Left cardiac atrium (tissue), 4 donors: ENCODE measurements around the gene DOCK4. TPM values are rescaled to one million over a fixed set of nuclear protein-coding genes. Genes with fewer than 3 reads are reported as not detected.
A peak's percentile ranks its signal among the peaks of the same experiment; 100 is the strongest.
"Not testable (repeated sequence)": the region's sequence is repeated elsewhere in the genome, so short reads cannot be mapped to it uniquely, and the experiment has no call there.

ENCODE experiments used
- ATAC-seq, 2 donors: fragments of 200-7000 bp; cut with Tn5 transposase; one replicate each; pipeline ENCODE4 v1.9.1; 2020; ENCODE audit warnings: mild to moderate bottlenecking in 2 of 2, moderate library complexity in 2 of 2
- DNase-seq: peaks from one replicate; pipeline ENCODE4 v3.0.0-alpha.2; 2020
- intact Hi-C, 2 donors: fragments of 100-400 bp; cut with DNase I; formaldehyde crosslinking; loops; one replicate each; pipeline versions ENCODE4 v1.14.1 to v1.15.1; 2022 to 2023
- total RNA-seq, 2 donors: library from RNA; stranded (reverse); fragmentation: NEBNext Ultra II Directional; extraction: Animal tissue kit (Norgen Biotek cat#: 25700); gene quantifications; one replicate each; pipeline ENCODE4 v1.2.1, GENCODE V29; 2021
- donor health status: DM: no; HTN: yes; CAD: no.
- donor health status: DM: no; HTN: yes; CAD: no; lungs with severe emphysema.
- donor health status: DM: yes; HTN: yes; CAD: no.
- donor health status: Dilated cardiomyopathy.

DOCK4 gene
- total RNA-seq, 2 donors from 2014 or later = 17.1 to 19.3 TPM

DNA sequence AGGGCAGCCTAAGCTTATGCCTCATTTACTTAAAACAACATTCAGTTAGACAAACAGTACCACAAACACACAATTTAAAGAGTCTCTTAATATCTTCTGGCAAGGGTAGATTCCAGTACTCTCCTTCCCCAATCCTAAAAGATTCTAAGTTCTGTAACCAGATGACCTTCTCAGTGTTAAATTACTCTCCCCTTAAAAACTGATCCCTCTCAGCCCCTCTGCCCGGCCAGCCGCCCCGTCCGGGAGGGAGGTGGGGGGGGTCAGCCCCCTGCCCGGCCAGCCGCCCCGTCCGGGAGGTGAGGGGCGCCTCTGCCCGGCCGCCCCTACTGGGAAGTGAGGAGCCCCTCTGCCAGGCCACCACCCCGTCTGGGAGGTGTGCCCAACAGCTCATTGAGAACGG lies 78.2 kb downstream of the DOCK4 start:
- intact Hi-C loops, DNase-seq, ATAC-seq: not testable (repeated sequence)

DNA sequence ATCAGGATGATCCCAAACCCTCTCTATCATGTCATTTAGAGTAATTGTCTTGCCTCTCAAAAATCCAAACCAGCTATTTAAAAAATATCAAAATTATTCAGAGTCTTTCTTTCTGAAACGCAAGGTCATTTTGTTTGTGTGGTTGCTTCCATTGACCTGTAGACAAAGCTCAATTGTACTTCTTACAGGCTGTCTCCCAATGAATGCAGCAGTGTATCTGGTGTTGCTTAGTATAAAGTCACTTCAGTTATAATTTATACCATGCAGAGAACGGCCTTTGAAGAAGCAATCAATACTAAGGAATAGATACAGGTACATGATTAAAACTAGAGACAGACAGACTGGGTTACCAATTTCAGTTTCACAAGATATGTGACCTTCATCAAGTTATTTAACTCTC lies 80.9 kb downstream of the DOCK4 start:
- ATAC-seq (no peak), DNase-seq (no peak)
- intact Hi-C loops = no loop called here

DNA sequence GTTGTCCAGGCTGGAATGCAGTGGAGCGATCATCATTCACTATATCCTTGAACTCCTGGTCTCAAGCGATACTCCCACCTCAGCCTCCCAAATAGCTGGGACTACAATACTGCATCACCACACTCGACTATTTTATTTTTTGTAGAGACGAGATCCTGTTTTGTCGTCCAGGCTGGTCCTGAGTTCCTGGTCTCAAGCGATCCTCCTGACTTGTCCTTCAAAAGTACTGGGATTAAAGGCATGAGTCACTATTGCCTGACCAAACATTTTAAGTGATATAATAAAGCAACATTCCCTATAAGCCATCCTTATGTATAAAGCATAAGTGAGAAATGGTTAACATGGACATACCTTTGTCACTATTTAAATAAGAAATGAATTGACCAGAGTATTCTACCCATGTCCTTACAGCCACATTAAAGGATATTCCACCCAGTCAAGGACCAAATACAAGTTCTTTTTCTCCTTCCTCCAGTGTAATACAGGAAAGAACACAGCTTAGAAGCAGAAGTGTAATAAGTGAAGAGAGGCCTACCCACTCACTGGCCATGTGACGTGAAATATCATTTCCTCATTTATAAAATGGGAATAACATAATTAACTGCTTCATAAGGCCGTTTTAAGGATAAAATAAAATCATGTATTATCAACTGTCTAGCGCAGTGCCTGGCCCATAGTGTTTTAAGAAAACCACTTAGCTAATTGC lies 82.0 kb downstream of the DOCK4 start:
- ATAC-seq (peak in 1 of 2 donors; percentile 49), DNase-seq (no peak)
- intact Hi-C loops = no loop called here

DNA sequence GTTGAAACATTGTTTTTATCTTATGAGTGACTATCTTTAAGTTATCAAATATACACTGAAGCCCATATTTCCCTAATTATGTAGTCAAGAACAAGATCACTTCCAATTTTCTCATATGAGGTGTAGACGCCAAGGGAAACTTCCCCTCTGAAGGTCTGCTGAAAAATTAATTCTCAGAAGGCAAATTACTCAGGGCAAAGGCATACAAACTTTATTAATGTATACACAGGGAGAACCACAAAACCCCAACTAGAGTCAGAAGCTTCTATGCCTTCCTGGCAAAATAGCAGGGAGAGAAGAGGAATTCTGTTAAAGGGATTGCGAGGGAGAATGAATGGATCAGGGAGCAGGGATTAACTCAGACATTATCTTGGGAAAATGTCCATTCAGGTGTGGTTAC lies 83.4 kb downstream of the DOCK4 start:
- no peak for ATAC-seq
- intact Hi-C loops = no loop called here
- no peak for DNase-seq

DNA sequence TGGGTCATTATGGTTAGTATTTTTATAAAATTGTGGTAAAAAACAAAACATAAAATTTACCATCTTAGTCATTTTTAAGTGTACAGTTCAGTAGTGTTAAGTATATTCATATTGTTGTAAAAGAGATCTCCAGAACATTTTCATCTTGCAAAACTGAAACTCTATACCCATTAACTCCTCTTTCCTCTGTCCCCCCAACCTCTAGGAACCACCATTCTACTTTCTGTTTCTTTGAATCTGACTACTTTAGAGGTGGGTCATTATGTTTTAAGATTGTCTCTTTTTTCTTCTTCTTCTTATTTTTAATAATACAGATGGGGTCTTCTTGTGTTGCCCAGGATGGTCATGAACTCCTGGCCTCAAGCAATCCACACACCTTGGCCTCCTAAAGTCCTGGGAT lies 84.1 kb downstream of the DOCK4 start:
- no peak for ATAC-seq
- intact Hi-C loops = no loop called here
- no peak for DNase-seq

DNA sequence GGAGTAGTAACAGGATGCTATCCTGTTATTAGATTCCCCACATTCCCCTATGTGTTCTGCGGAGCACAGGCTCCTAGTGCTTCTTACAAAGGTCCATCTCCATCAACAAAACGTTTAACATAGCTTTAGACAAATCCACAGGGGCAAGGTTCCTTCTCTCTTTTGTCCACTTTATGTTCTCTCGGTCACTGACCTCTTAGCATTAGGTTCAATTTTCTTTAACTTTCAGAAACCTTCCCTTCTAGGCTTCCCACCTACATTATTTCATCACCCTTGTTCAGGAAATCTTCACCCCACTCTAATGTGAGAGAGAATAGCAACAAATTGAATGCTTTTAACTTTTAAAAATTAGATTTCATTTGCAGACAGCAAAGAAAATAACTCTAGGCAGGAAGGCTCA lies 84.9 kb downstream of the DOCK4 start:
- intact Hi-C loops = no loop called here
- ATAC-seq = no peak
- DNase-seq = no peak

DNA sequence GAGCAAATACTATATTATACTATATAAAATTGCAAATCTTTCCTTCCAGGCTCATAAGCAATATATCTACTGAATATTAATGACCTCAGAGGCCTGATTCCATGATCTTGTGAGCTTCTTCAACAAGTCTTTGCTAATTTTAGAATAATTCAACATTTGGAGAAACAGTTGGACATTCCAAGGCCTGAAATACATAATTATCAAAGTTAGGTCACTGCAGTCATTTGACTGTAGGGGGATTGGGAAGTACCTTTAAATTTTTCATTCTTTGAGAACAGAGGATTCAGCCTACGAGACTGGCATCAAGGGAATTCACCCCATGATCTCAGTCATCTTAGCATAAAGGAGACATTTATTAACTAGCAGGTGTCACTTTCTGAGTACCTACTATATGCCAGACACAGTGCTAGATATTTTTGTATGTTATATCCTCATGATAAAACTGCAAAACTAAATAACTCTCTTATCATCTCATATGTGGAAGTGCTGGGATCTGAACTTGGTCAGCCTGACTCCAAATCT lies 85.4 kb downstream of the DOCK4 start:
- intact Hi-C loops = no loop called here
- ATAC-seq (no peak), DNase-seq (no peak)

DNA sequence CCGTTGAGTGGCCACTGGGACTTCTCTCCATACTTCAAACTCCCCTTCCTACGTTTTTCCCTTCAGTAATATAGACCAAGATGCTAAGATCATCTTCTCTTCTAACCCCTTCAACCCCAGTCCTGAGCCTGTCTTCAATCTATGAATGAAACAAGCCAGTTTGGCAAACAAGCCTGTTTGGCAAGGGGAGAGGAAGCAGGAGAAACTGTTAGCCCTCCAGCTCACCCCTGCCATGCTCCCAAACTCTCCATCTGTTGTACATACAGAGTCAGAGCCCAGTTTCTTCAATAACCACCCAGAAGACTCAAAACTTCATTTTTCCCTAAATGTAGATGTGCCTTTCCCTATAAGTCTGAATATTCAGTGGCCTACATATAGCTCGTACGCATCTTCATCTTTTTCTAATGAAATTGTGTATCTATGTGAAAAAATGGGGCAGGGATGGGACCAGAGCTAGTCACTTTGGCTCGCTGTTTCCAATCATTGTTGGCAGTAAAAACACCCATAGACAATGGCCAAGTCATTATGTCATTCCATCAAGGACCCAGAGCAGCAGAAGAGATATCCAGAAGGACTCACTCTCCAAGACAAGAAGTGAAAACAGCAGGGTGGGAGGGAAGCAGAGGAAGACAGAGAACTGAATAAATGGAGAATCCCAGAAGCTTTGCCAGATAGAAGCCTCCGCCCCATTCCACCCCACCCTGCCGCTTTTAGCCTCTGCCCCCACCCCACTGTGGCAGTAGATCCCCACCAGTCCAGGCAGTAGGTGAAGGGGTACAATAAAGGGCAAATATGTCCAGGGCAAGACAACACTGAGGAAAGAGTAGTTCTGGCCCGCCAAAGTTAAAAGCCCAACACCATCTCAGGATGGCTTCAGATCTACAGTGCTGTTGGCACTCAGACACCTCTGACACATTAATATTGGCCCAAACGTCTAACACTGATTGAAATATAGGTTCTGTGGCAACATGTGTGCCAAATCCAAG lies 87.3 kb downstream of the DOCK4 start:
- intact Hi-C loops = no loop called here
- peak; percentile 38 to 63 for ATAC-seq
- DNase-seq = no peak

DNA sequence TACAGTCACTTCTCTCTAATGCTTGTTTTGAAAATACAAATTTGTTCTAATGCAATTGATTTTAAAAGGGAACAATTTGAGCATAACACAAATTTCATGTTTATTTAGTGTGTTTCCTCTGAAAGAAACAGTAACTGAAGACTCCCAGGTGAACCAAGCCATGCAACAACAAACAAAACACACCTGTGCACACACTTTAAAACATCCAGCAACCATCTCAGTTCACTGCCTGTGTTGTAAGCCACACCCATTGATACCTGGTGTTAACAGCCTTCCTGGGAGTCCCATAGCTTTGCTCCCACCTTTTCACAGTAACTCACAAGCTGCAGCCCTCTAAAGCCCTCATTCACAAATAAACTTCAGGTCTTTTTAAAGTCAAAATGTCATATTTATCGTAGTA lies 89.3 kb downstream of the DOCK4 start:
- intact Hi-C loops = no loop called here
- ATAC-seq = no peak
- no peak for DNase-seq

DNA sequence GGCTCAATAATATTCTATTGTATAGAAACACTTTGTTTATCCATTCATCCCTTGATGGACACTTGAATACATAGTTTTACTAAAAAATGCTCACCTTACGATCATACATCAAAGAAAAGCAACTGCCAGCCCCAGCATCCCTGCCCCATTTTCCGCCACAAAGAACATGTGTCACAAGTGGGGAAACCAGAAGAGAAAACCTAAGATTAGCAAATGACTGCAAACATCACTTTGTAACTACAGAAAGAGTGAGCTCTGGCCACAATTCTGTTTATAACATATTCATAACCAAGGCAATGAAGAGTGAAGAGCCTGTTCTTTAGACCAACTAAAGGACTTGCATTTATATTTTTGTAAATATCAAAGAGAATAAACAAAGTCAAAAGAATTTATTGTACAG lies 89.8 kb downstream of the DOCK4 start:
- DNase-seq (no peak), ATAC-seq (no peak)
- intact Hi-C loops = no loop called here

DNA sequence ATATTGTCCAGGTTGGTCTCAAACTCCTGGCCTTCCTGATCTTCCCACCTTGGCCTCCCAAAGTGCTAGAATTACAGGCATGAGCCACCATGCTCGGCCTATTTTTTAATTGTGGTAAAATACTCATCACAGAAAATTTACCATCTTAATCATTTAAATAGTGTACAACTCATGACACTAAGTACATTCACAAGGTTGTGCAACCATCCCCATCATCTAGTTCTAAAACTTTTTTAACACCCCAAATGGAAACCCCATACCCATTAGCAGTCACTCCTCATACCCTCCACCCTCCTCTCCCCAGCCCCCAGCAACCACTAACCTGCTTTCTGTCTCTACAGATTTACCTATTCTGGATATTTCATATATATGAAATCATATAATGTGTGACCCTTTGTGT lies 90.3 kb downstream of the DOCK4 start:
- ATAC-seq = no peak
- intact Hi-C loops = no loop called here
- DNase-seq = no peak

DNA sequence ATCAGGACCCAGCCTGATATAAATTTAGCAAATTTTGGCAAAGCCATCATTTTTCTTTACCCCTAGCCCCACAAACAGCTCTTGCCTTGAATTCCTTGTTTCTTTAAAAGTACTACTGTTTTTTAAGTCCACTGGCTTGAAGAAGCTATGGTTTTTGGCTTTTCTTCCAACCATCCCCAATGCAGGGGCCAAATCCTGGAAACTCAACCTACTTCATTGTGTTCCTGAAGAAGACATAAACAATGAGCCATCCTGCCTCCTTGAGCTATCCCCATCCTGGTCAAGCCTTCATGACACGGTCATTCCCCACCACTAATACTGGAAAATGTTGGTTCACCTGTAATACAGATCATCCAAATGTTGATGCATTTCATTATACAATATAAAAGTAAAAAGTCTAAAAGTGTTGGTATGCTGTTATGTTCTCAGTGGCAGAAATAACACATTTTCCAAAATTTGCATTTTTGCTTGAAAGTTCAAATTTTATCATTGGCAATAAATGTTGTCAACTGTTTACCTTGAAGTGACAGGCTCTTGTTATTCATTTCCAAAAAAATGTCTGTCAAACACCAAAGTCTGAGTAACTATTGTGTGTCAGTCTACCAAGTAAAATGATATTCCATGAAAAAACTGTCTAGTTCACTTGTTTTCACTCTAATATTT lies 92.2 kb downstream of the DOCK4 start:
- no peak for DNase-seq
- intact Hi-C loops = no loop called here
- ATAC-seq = no peak

DNA sequence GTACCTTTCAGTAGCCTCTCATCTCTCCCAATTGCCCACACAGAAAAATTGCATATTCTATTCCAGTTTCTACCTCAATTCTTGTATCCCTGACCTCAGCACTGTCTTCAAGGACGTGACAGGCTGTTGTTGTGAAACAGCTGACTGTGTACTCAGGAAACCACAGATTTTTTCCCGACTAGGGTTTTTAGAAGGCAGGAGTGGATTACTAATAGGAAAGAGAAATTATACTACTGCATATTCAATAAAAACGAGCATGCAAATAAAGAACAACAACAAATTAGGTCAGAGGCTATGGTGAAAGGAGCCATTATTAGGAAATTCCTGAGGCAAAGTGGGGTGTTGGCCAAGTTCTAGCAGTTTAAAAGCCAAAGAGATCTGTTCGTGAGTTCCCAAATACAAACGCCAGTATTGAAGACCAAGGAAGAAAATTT lies 93.4 kb downstream of the DOCK4 start:
- DNase-seq (no peak), ATAC-seq (peak; percentile 72 to 81)
- intact Hi-C loops = no loop called here

DNA sequence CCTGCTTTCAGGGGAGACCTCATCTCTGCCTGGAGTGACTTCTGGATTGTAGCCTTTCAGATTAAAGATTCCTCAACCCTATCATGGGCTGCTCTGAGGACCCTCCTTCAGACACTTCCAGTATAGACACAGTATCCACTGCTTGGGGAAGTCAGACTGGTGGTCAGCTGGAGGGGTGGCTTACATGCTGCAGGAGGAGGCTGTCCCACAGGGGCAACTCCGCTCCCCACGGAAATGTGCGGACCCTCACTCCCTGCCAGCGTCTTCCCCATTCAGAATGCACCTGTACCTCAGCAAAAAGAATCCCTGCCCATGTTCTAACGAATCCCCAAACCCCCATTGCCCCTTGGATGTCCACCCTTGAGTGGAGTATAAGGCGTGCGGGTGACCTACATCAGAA lies 95.5 kb downstream of the DOCK4 start:
- ATAC-seq (no peak), DNase-seq (no peak)
- intact Hi-C loops = no loop called here

DNA sequence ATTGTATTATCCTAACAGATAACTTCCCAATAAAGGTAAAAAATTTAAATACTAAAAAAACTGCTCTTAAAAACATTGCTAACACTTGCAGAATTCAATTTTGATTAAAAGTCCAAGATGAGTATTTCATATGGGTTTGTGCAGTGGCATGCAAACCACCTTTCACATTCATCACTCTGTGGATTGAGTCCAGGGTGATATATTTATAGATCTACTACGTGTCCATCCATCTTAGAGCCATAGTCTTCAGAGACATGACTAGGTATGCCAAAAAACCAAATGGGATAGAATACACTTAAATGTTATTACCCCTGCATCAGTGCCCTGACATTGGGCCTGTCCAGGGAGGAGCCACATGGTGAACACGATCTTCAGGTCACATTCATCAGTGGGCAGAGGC lies 96.0 kb downstream of the DOCK4 start:
- ATAC-seq (no peak), DNase-seq (no peak)
- intact Hi-C loops = no loop called here

DNA sequence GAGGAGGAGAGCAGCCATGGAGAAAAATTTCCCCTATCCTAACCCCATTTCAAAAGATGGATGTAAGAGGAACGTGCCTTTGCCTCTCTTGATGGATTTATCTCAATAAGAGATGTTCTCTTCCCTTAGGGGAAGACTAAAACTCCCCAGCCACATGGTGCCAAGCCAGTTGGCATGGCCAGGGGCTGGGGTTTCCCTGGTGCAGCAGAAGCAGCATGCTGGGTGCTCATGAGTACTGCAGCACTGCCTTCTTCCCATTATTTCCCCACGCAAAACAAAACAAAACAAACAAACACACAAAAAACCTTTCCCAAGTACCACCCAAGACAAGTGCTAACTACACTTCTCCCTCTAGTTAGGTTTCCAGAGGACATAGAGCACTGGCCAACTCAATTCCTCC lies 97.2 kb downstream of the DOCK4 start:
- DNase-seq (no peak), ATAC-seq (no peak)
- intact Hi-C loops = no loop called here

DNA sequence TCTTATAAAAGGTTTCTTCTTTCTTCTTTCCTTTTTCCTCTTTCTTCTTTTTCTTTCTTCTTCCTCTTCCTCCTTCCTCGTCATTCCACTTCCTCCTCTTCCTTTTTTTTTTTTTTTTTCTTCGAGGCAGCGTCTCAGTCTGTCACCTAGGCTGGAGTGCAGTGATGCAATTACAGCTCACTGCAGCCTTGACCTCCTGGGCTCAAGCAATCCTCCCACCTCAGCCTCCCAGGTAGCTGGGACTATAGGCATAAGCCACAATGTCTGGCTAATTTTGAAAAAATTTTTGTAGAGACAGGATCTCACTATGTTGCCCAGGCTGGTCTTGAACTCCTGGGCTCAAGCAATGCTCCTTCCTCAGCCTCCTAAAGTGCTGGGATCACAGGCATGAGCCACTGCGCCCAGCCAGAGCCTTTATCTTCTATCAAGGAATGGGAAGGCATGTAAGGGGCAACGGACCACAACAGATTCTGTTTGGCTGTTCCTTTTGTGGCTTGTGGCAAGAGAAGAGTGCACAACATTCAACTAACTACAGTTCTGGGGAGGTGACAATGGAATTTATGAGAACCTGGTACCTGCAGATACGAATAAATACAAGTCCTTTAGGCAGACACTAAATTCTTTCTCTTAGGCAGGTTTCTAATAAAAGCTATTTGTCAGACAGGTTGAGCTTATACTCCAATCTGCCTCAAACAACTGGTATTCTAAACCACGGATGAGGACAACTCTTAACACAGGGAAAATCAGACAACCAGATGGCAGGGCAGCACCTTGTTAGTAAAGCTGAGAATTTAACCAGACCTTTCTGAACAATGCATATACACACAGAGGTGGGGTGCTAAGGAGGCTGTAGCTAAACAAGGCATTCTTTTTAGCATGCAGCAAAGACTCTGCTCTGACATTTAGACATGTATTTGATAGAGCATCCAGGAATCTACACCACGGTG lies 100.3 kb downstream of the DOCK4 start:
- DNase-seq = no peak
- intact Hi-C loops = no loop called here
- no peak for ATAC-seq

DNA sequence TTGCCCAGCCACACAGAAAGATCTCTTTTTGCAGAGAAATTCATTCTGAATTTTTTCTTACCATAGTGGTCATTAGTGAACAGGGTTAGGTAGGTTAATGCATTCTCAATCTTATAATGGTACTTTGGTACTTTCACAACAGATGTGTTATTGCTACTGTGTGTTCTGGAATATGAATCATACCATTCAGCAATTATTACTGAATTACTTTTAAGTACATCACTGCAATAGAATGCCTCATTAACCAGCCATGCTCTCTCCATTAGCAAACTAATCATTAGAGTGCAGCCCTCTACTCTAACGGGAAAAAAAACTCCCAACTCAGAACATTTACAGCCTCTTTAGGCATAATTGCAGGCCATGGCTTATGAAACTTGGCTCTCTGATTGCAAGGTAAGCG lies 102.1 kb downstream of the DOCK4 start:
- ATAC-seq (no peak), DNase-seq (no peak)
- intact Hi-C loops = no loop called here

DNA sequence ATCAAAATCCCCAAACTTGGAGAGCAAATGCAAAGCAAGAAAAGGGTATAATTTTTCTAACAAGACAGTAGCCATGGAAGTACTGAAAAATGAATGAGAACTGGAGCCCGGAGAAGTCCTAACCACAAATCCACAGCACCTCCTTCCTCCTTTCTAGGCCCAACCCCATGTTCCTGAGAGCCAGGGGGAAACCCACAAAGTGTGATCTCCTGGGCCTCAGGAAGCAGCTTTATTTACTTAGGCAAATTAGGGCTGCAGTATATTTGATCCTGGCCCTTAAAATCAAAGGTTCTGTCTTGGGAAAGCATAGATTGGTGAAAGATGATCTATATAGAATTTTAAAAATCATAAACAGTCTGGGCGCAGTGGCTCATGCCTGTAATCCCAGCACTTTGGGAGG lies 103.0 kb downstream of the DOCK4 start:
- intact Hi-C loops = no loop called here
- ATAC-seq = no peak

More for the DNA sequence above, 103.0 kb downstream of the DOCK4 start:
- no peak for DNase-seq
